ENCODE data around the gene CMIP. TPM values are rescaled to one million over a fixed set of nuclear protein-coding genes. Genes with fewer than 3 reads are reported as not detected.
"Not testable (repeated sequence)": the region's sequence is repeated elsewhere in the genome, so short reads cannot be mapped to it uniquely, and the experiment has no call there.

Gene CMIP
- total RNA-seq, 1 donor from 2014 or later = 18.8 TPM

DNA sequence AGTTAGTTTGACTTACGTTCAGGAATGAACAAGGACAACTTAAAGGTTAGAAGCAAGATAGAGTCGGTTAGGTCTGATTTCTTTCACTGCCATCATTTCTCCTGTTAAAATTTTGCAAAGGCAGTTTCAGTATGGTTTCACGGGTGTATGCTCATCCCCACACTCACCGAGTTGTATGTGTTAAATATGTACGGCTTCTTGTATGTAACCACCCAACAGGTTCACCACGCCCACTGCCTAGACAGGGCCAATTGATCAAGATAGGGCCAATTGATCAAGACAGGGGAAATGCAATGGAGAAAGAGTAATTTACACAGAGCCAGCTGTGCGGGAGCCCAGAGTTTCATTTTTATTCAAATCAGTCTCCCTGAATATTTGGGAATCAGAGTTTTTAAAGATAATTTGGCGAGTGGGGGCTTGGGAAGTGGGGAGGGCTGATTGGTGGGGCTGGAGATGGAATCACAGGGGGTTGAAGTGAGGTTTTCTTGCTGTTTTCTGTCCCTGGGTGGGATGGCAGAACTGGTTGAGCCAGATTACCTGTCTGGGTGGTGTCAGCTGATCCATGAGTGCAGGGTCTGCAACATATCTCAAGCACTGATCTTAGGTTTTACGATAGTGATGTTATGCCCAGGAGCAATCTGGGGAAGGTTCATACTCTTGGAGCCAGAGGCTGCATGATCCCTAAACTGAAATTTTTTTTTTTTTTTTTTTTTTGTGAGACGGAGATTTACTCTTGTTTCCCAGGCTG lies 272.0 kb downstream of the CMIP start:
- DNase-seq (ENCODE audit: low spot score in 2 of 2) (no peak), FAIRE-seq (no peak)

DNA sequence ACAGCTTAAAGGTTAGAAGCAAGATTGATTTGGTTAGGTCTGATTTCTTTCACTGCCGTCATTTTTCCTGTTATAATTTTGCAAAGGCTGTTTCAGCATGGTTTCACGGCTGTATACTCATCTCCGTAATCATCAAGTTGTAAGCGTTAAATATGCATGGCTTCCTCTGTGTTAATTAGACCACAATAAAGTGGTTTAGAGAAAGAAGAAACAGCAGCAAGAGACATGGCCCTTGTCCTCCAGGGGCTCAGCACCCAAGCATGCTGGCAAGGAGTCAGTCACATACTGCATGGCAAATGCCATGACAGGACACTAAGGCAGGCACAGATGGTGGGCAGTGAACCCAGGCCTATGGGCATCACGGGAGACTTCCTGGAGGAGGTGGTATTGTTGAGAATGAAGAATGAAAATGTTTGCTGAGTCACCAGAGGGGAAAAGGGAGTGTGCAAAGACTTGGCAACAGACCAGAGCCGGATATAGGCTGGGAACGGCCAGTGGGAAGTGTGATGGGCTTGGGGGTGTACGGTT lies 273.1 kb downstream of the CMIP start:
- FAIRE-seq (no peak), DNase-seq (ENCODE audit: low spot score in 2 of 2) (no peak)

DNA sequence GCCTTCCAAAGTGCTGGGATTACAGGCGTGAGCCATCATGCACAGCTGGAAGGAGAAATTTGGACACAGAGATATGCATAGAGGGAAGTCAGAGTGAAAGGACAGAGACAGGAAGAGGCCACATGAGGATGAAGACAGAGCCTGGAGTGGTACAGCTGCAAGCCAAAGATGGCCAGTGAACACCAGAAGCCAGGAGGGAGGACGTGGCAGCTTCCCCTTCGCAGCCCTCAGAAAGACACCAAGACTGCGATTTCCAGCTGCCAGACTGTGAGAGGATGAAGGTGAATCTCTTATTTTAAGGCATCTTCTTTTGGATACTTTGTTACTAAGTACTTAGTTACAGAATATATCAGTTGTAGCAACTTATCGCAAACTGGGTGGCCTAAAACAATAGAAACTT lies 274.0 kb downstream of the CMIP start:
- FAIRE-seq = no peak
- no peak for DNase-seq (ENCODE audit: low spot score in 2 of 2)

DNA sequence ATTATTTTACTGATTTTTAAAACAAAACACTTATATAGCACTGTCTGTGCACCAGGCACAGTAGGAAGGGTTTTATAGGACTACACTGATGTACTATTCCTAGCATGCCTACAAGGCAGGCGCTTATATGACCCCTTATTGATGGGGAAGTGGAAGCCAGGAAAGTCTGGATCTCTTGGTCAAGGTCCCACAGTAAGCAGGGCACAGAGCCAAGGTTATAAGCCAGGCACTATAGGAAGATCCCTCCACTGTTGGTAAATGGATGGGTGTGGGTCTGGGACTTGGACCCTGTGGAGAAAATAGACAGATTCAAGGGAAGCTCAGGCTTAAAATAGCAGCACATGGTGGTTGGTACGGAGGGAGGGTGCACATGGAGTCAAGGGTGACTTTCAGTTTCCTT lies 275.4 kb downstream of the CMIP start:
- FAIRE-seq (no peak), DNase-seq (ENCODE audit: low spot score in 2 of 2) (no peak)

DNA sequence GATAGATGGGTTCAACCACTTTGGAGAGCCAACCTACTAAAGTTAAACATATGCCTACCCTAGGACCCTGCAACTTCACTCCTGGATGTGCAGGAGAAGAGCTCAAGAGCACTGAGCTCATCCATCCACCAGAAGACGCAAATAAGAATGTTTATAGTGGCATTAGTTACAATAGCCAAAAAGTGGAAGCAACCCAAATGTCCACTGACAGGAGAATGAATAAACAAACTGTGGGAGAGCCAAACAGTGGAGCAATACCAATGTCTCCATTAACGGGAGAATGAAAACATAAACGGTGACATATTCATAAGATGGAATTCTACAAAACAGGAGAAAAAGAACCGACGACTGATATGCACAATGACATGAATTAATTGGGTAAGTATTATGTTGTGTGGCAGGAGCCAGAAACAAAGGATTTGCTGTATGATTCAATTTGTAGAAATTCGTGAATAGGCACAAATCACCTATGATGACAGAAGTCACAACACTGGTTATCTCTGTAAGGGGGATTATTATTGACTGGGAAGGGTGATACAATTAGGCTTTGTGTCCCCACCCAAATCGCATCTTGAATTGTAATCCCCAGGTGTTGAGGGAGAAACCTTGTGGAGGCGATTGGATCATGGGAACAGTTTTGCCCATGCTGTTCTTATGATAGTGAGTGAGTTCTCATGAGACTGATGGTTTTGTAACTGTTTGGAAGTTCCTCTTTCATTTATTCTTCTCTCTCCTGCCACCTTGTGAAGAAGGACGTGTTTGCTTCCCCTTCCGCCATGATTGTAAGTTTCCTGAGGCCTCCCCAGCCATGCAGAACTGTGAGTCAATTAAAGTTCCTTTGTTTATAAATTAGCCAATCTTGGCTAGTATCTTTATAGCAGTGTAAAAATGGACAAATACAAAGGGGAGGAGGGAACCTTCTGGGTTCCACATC lies 276.6 kb downstream of the CMIP start:
- FAIRE-seq (no peak), DNase-seq (ENCODE audit: low spot score in 2 of 2) (no peak)

DNA sequence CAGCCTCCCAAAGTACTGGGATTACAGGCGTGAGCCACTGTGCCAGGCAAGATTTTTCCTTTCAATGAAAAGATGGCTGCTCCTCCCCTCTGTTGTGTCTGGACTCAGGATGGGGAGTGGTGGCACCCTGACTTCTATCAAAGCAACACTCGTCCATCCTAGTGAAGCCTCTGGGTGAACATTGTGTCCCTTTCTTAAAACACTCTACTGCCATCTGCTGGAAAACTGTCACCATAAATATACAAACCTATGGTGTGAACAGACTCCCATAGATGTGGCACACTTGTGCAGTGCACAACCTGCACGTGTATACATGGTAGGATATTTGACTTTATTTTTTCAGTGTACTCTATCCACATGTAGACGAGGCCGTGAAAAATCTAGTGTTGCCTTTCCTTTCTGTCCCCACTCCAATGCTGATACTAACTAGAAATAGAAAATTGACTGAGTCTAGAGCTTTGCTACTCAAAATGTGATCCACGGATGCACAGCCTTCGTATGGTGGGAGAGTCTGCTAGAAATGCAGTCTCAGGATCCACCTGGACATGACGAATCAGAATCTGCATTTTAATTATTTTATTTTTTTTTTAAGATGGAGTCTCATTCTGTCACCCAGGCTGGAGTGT lies 278.6 kb downstream of the CMIP start:
- FAIRE-seq = no peak
- peak; percentile 62 to 70 for DNase-seq (ENCODE audit: low spot score in 2 of 2)

DNA sequence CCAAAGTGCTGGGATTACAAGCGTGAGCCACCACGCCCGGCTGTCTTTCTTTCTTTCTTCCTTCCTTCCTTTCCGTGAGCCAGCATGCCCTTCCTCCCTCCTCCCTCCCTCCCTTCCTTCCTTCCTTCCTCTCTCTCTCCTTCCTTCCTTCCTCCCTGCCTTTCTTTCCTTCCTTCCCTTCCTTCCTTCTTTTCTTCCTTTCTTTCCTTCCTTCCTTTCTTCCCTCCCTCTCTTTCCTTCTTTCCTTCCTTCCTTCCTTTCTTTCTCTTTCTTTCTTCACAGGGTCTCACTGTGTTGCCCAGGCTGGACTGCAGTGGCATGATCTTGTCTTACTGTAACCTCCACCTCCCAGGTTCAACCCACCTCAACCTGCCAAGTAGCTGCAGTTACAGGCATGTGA lies 283.8 kb downstream of the CMIP start:
- DNase-seq (ENCODE audit: low spot score in 2 of 2) (no peak), FAIRE-seq (no peak)

DNA sequence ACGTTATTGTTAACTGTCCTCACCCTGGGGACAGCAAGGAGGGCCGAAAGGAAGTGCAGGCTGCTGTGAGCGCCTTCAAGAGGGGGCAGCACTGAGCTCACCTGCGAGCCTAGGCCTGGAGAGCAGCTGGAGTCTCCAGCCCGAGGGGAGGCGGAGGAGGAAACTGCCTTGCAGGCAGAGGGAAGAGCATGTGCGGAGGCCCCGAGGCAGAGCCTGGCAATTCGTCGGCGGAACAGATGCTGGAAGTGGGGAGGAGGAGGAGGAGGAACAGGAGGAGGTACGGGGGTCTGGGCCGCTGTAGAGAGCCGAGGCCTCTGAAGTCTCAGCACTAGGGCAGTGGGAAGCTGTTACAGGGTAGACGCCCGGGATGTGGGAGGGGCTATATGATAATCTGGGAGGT lies 284.8 kb downstream of the CMIP start:
- no peak for DNase-seq (ENCODE audit: low spot score in 2 of 2)
- no peak for FAIRE-seq

DNA sequence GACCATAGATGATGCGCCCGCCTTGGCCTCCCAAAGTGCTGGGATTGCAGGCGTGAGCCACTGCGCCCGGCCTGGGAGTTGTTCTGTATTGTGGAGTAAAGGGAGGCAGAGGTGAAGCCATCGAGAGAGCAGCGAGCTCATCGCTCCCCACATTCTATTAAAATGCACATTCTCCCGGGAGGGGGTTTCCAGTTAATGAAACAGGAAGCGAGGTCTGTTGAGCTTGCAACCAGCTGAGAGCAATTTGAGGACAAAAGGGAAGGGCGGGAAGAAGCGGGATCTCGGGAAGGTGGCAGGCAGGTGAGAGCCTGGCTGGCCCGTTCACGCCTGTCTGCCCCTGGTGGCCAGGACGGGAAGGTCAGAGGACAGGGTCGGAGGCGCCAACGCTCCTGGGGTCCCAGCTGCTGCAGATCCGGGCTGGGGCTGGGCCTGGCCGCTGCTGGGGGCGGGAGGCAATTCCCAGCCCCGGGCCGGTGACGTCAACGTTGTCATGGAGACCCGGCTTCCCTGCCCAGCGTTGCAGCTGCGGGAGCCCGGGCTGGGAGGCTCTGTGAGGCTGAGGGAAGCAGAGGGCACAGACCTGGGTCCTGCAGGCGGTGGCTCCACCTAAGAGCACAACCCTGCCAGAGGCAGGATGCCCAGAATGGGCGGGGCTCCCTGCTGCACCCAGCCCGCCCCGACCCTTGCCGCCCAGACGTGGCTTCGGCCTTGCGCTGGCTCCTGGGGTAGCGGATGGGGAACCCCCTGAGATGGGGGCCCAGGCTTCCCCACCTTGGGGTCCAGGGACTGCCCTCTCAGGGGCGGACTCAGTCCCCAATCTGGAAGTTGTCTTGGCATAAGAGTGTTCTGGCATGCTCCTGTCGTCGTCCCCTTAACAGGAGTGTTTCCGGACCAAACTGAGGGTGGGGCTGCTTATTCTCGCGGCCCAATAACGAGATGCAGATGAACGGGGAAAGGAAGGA lies 285.8 kb downstream of the CMIP start:
- DNase-seq (ENCODE audit: low spot score in 2 of 2) (peak; percentile 80 to 94), FAIRE-seq (no peak)

DNA sequence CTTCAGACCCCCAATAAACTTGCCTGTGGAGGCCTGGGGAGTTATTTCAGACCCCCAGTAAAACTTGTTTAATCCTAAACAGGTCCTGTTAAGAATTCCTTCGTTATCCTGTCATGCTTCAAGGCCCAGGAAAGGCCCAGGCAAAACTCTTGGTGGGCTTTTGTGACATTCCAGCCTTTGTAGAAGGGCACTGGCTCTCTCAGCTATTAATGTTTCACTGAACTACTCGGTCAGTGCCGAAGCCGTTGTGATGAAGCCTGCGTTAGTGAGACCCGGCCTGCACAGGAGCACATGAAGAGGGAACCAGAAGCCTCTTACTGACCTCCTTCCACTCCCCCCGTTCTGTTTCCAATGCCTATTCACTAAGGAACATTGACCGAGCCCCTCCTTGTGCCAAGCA lies 287.0 kb downstream of the CMIP start:
- no peak for FAIRE-seq

DNA sequence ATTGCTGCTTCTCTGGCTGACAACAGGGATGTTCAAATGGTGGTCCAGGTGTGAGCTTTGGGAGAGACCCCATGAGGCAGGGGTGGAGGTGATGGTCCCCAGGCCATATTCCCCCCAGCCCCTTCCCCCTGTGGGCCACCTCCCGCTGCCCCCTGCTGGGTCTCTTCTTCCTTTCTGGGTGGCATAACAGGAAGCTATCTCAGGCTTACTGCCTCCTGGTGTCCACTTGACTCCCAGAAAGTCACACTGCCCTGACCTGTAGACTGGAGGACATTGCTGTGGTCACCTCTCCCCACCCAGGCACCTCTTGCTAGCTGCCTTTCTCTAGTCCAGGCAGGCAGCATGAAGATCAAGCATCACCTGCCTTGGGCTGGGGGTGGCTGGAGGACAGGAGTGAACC lies 288.1 kb downstream of the CMIP start:
- DNase-seq (ENCODE audit: low spot score in 2 of 2) = no peak
- no peak for FAIRE-seq

More for the DNA sequence above, 287.0 kb downstream of the CMIP start:
- no peak for DNase-seq (ENCODE audit: low spot score in 2 of 2)

DNA sequence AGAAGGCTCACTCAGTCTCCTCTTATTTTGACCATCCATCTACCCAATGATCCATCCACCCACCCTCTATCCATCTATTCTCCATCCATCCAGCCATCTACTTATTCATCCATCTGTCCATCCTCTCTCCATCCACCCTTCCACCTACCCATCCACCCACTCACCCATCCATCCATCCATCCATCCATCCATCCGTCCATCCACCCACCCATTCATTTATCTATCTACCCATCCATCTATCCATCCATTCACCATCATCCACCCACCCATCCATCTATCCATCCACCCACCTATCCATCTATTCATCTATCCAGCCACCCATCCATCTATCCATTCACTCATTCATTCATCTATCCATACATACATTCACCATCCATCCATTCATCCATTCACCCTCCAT lies 288.7 kb downstream of the CMIP start:
- no peak for FAIRE-seq
- DNase-seq (ENCODE audit: low spot score in 2 of 2) = no peak

DNA sequence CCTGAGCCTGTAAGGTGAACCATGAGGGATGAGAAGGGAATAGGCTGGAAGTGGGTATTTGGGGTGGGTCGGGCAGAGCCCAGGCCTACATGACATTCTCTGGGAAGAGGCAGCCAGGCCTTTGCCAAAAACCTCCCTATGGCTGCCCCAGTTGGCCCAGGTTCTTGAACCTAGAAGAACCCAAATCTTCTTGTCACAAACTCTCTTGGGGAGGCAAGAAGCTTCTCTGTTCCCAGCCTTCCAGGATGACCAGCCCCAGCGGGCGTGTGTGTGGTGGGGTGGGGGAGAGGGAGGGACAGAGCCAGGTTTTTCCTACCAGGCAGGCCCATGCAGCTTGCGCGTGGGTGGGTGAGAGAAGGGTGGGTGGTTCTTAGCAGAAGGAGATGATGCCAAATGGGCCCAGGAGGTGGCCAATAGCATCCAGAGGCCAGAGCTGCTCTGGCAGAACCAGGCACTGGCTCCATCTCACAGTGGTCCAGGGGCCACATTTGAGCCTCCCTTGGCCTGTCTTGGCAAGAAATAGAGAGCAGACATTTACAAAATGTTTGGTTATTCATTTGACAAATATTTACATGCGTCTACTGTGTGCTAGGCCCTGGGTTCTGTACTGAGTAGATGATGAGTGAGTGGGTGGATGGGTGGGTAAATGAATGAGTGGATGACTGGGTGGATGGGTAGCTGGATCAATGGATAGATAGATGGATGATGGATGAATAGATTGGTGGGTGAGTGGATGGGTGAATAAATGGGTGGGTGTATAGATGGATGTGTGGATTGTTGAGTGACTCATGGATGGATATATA lies 290.2 kb downstream of the CMIP start:
- no peak for DNase-seq (ENCODE audit: low spot score in 2 of 2)

DNA sequence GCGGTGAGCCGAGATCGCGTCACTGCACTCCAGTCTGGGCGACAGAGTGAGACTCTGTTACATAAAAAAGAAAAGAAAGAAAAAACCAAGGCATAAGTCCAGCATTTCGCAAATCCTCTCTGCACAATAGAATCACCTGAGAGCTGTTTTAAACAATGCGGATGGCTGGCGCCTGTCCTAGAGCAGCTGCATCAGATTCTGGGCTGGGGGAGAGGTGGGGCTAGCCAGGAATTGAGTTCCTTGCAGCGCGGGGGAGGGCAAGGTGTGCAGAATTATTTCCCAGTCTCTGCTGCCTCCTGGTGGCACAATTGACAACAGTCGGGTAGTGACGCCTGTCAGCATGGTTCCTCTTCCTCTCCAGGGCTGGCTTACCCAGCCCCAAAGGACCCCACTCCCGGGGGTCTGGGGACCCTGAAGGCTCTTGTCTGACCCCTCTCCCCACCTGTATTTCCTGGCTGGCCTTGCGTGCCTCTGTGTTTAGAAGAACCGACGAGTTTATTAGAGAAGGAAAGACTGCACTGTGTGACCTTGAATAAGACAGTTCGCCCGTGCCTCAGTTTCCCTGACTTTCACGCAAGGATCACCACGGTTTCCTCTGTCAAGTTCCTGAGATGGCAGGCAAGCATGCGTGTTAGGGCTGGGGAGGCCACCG lies 293.4 kb downstream of the CMIP start:
- DNase-seq (ENCODE audit: low spot score in 2 of 2) (peak; percentile 63 to 81), FAIRE-seq (no peak)

More for the DNA sequence above, 290.2 kb downstream of the CMIP start:
- FAIRE-seq = no peak

DNA sequence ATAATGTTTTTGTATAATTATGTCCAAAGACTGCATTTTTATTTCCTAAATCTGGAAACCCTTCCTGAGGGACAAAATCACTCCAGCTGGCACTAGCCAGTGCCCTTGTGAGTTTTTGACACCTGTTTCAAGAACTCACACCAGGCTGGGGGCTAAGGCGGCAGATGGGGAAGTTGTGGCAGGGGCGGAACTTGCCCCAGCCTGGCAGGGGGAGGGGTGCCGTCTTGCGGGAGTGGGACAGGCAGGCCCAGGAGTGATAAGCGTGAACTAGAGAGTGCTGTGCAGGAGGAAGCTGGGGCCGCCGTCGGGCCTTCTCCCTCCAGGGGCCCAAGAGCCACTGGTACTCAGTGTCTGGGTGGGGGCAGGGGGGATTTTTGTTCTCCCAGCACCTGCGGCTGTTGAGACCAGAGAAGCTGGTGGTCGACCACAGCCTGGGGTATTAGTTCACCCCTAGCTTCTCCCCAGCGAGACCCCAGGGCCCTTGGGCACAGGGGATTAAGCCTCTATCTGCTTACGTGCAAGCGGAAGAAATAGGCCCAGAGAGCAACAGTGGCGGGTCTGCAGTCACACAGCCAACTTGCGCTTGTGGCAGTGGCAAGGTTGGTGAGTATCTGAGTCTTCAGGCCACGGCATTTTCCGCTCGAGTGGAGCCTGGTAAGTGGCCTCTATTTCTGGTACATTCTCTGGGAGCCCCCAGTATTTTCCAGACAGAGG lies 294.3 kb downstream of the CMIP start:
- DNase-seq (ENCODE audit: low spot score in 2 of 2) (no peak), FAIRE-seq (no peak)

DNA sequence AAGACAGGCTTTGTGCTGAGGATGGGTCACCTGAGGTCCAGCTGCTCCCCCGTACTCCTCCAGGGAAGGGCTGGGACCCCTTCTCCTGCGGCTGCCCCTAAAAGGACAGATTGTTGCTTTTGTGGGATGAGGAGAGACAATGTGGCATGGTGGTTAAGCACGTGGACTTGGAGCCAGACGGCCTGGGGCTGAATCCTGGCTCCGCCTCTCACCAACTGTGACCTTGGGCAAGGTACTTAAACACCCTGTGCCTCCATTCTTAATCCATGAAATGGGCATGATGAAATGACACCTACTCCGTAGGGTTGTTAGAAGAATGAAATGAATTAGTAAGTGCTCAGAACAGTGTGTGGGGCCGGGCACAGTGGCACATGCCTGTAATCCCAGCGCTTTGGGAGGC lies 294.9 kb downstream of the CMIP start:
- DNase-seq (ENCODE audit: low spot score in 2 of 2) (no peak), FAIRE-seq (no peak)

DNA sequence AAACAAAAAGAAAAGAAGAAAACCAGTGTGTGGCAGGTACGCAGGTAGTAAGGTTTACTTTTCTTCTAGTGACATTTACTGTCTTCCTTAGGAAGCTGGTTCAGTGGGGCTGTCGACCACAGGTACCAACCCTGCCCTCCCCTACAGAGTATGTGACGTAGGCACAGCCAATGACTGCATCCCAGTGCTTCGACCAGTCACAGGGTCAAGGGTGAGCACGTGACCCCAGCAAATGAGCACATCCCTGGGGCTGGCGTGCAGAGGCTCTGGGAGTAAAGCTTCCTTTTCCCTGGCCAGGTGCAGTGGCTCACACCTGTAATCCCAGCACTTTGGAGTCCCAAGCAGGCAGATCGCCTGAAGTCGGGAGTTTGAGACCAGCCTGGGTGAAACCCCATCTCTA lies 295.6 kb downstream of the CMIP start:
- no peak for DNase-seq (ENCODE audit: low spot score in 2 of 2)
- FAIRE-seq = no peak

DNA sequence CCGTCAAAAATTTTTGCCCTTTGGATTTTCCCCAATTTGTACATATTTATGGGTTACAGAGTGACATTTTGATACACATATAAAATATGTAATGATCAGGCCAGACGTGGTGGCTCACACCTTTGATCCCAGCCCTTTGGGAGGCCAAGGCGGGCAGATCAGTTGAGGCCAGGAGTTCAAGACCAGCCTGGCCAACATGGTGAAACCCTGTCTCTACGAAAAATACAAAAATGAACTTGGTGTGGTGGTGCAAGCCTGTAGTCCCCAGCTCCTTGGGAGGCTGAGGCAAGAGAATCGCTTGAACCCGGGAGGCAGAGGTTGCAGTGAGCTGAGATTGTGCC lies 296.8 kb downstream of the CMIP start:
- not testable (repeated sequence) for FAIRE-seq; DNase-seq (ENCODE audit: low spot score in 2 of 2)
